ENCODE results near the gene ARL15.

DNA sequence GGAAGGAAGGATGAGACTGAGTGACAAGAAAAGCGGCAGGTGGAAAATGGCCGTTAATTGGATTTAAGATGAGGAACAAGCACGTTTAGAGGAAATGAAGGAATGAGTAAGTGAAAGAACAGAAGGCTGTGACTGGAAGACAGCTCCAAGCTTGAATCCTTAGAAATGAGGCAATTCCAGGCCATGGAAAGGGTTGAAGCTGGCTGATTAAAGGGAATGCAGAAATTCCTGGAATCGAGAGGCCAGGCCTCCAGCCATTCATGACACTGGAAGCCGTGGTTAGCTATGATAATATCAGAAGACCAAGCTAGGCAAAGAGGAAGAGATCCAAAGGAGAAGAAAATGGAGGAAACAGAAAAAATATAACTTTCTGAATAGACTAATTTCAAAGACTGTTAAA, 84.2 kb downstream of the ARL15 start:
- TF ChIP-seq TAF1 (IDR thresholded peaks at IDR 0.05; ENCODE audit: low read depth): no peak
- TF ChIP-seq, protein P1, sequence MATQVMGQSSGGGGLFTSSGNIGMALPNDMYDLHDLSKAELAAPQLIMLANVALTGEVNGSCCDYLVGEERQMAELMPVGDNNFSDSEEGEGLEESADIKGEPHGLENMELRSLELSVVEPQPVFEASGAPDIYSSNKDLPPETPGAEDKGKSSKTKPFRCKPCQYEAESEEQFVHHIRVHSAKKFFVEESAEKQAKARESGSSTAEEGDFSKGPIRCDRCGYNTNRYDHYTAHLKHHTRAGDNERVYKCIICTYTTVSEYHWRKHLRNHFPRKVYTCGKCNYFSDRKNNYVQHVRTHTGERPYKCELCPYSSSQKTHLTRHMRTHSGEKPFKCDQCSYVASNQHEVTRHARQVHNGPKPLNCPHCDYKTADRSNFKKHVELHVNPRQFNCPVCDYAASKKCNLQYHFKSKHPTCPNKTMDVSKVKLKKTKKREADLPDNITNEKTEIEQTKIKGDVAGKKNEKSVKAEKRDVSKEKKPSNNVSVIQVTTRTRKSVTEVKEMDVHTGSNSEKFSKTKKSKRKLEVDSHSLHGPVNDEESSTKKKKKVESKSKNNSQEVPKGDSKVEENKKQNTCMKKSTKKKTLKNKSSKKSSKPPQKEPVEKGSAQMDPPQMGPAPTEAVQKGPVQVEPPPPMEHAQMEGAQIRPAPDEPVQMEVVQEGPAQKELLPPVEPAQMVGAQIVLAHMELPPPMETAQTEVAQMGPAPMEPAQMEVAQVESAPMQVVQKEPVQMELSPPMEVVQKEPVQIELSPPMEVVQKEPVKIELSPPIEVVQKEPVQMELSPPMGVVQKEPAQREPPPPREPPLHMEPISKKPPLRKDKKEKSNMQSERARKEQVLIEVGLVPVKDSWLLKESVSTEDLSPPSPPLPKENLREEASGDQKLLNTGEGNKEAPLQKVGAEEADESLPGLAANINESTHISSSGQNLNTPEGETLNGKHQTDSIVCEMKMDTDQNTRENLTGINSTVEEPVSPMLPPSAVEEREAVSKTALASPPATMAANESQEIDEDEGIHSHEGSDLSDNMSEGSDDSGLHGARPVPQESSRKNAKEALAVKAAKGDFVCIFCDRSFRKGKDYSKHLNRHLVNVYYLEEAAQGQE (IDR thresholded peaks at IDR 0.05; ENCODE audit: low read depth): no peak
- no peak for TF ChIP-seq FOXM1 (IDR thresholded peaks at IDR 0.05; ENCODE audit: borderline replicate concordance, low read depth)
- TF ChIP-seq, protein P2, sequence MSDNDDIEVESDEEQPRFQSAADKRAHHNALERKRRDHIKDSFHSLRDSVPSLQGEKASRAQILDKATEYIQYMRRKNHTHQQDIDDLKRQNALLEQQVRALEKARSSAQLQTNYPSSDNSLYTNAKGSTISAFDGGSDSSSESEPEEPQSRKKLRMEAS (IDR thresholded peaks at IDR 0.05): no peak
- TF ChIP-seq CEBPB (IDR thresholded peaks at IDR 0.05): no peak
- no peak for TF ChIP-seq EGR1 (IDR thresholded peaks at IDR 0.05)
- no peak for TF ChIP-seq YY1 (IDR thresholded peaks at IDR 0.05; ENCODE audit: low read depth)
- no peak for TF ChIP-seq EP300 (IDR thresholded peaks at IDR 0.05; ENCODE audit: borderline replicate concordance)
- TF ChIP-seq ZBTB7A (IDR thresholded peaks at IDR 0.05; ENCODE audit: low read depth): no peak
- no peak for TF ChIP-seq CREB1 (IDR thresholded peaks at IDR 0.05; ENCODE audit: low read depth)

Measured in Ishikawa (cell line).